ENCODE results near the gene CNOT3. TPM values are rescaled to one million over a fixed set of nuclear protein-coding genes. Genes with fewer than 3 reads are reported as not detected.

CNOT3 gene
- total and polyA plus RNA-seq, 2 of the 13 experiments (the other 11 are each of a cell fraction or from before 2014, with no cell fraction given) = 4.3 to 5.8 TPM

DNA sequence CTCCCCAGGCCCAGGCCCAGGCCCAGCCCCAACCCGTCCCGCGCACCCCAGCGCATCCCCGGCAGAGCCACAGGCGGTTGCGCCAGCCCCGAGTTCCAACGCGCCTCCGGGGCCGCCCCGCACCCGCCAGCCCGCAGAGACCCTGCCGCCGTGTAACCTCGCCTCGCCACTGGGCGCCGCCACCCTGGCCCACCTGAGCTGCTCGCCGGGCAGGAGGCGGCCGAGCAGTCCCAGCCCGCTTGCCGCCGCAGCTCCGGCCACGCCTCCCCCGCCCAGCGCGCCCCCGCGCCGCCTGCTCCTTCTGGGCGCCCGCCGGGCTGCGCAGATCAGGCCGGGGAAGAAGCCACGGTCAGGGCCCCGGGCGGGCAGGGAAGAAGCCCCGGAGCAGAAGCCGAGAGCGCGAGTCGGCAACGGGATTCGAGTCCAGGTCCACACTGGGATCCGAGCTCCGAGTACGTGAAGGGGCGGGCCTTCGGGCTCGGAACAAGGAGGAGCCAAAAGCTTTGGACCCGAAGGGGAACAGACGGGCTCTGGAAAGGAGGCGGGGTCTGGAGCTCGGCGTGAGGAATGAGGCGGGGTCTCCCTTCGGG, 51.7 kb downstream of the CNOT3 start, which contains the start of gene MBOAT7 (continued):
- TF ChIP-seq, protein P1, sequence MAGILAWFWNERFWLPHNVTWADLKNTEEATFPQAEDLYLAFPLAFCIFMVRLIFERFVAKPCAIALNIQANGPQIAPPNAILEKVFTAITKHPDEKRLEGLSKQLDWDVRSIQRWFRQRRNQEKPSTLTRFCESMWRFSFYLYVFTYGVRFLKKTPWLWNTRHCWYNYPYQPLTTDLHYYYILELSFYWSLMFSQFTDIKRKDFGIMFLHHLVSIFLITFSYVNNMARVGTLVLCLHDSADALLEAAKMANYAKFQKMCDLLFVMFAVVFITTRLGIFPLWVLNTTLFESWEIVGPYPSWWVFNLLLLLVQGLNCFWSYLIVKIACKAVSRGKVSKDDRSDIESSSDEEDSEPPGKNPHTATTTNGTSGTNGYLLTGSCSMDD (CRISPR knock-in tag; IDR thresholded peaks at IDR 0.05) = no peak
- no peak; the same call in 1 of the 2 replicates for TF ChIP-seq ZNF788 (CRISPR knock-in tag; IDR thresholded peaks at IDR 0.05; ENCODE audit: borderline replicate concordance)
- TF ChIP-seq ZNF136 (CRISPR knock-in tag; IDR thresholded peaks at IDR 0.05; ENCODE audit: low read depth) = no peak
- TF ChIP-seq THYN1 (CRISPR knock-in tag; IDR thresholded peaks at IDR 0.05; ENCODE audit: borderline replicate concordance, low read depth) = no peak
- TF ChIP-seq MTA3 (CRISPR knock-in tag; IDR thresholded peaks at IDR 0.05) = no peak
- no peak for TF ChIP-seq SATB2 (CRISPR knock-in tag; IDR thresholded peaks at IDR 0.05)
- TF ChIP-seq ZNF570 (CRISPR knock-in tag; IDR thresholded peaks at IDR 0.05; ENCODE audit: borderline replicate concordance) = no peak
- no peak for TF ChIP-seq REL (CRISPR knock-in tag; conservative IDR thresholded peaks at IDR 0.05)
- peak; percentile 81 for TF ChIP-seq YEATS4 (CRISPR knock-in tag; IDR thresholded peaks at IDR 0.05; ENCODE audit: borderline replicate concordance)
- TF ChIP-seq, protein P2, sequence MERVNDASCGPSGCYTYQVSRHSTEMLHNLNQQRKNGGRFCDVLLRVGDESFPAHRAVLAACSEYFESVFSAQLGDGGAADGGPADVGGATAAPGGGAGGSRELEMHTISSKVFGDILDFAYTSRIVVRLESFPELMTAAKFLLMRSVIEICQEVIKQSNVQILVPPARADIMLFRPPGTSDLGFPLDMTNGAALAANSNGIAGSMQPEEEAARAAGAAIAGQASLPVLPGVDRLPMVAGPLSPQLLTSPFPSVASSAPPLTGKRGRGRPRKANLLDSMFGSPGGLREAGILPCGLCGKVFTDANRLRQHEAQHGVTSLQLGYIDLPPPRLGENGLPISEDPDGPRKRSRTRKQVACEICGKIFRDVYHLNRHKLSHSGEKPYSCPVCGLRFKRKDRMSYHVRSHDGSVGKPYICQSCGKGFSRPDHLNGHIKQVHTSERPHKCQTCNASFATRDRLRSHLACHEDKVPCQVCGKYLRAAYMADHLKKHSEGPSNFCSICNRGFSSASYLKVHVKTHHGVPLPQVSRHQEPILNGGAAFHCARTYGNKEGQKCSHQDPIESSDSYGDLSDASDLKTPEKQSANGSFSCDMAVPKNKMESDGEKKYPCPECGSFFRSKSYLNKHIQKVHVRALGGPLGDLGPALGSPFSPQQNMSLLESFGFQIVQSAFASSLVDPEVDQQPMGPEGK (CRISPR knock-in tag; IDR thresholded peaks at IDR 0.05) = peak; percentile 52
- peak; percentile 17; the same call in 1 of the 2 replicates for TF ChIP-seq FOXC1 (CRISPR knock-in tag; IDR thresholded peaks at IDR 0.05; ENCODE audit: borderline replicate concordance)
- TF ChIP-seq, protein P3, sequence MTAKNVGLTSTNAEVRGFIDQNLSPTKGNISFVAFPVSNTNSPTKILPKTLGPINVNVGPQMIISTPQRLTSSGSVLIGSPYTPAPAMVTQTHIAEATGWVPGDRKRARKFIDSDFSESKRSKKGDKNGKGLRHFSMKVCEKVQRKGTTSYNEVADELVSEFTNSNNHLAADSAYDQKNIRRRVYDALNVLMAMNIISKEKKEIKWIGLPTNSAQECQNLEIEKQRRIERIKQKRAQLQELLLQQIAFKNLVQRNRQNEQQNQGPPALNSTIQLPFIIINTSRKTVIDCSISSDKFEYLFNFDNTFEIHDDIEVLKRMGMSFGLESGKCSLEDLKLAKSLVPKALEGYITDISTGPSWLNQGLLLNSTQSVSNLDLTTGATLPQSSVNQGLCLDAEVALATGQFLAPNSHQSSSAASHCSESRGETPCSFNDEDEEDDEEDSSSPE (CRISPR knock-in tag; IDR thresholded peaks at IDR 0.05) = peak; percentile 63
- no peak for TF ChIP-seq PRPF4 (IDR thresholded peaks at IDR 0.05; ENCODE audit: low read depth, low read length, poor library complexity, severe bottlenecking)
- TF ChIP-seq SNAPC2 (CRISPR knock-in tag; IDR thresholded peaks at IDR 0.05) = no peak
- no peak for TF ChIP-seq ZNF615 (CRISPR knock-in tag; IDR thresholded peaks at IDR 0.05; ENCODE audit: borderline replicate concordance)
- no peak for TF ChIP-seq NRL (CRISPR knock-in tag; IDR thresholded peaks at IDR 0.05; ENCODE audit: borderline replicate concordance)
- TF ChIP-seq, protein P4, sequence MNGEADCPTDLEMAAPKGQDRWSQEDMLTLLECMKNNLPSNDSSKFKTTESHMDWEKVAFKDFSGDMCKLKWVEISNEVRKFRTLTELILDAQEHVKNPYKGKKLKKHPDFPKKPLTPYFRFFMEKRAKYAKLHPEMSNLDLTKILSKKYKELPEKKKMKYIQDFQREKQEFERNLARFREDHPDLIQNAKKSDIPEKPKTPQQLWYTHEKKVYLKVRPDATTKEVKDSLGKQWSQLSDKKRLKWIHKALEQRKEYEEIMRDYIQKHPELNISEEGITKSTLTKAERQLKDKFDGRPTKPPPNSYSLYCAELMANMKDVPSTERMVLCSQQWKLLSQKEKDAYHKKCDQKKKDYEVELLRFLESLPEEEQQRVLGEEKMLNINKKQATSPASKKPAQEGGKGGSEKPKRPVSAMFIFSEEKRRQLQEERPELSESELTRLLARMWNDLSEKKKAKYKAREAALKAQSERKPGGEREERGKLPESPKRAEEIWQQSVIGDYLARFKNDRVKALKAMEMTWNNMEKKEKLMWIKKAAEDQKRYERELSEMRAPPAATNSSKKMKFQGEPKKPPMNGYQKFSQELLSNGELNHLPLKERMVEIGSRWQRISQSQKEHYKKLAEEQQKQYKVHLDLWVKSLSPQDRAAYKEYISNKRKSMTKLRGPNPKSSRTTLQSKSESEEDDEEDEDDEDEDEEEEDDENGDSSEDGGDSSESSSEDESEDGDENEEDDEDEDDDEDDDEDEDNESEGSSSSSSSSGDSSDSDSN (CRISPR knock-in tag; IDR thresholded peaks at IDR 0.05) = peak; percentile 82
- no peak for TF ChIP-seq MTF1 (CRISPR knock-in tag; IDR thresholded peaks at IDR 0.05)
- TF ChIP-seq TCF7L2 (IDR thresholded peaks at IDR 0.05; ENCODE audit: low read depth, low read length) = no peak
- TF ChIP-seq MEIS2 (CRISPR knock-in tag; IDR thresholded peaks at IDR 0.05) = peak; percentile 35
- no peak for TF ChIP-seq ZFP62 (CRISPR knock-in tag; IDR thresholded peaks at IDR 0.05)
- TF ChIP-seq HDAC2 (CRISPR knock-in tag; IDR thresholded peaks at IDR 0.05) = 0 out of 2 replicates have a peak, but pooled peaks have one; percentile 25
- no peak for TF ChIP-seq ELF4 (CRISPR knock-in tag; IDR thresholded peaks at IDR 0.05; ENCODE audit: borderline replicate concordance)

Measured in HepG2 (cell line).